GM12865 (cell line): ENCODE data around the gene KIAA0513.
"Not testable (repeated sequence)": the region's sequence is repeated elsewhere in the genome, so short reads cannot be mapped to it uniquely, and the experiment has no call there.

Experiments
- DNase-seq: peaks from one replicate; pipeline ENCODE4 v3.0.0; 2010; ENCODE audit warnings: low read depth
- H3K4me3 ChIP-seq: 2 replicates; pipeline ENCODE4 v1.5.1; 2011; ENCODE audit warnings: mild to moderate bottlenecking, low read depth, low read length, control low read depth
- CTCF ChIP-seq: IDR thresholded peaks from 2 replicates; pipeline ENCODE4 v1.5.1; 2011; ENCODE audit warnings: low read length, control low read depth, low read depth, inconsistent platforms; ENCODE audit not compliant: insufficient read depth; ENCODE audit errors: missing control alignments

The KIAA0513 gene

GRCh38 chr16:85029408-85029784 lies 1.8 kb downstream of the KIAA0513 start:
- H3K4me3 ChIP-seq: no peak overlapping the region

GRCh38 chr16:85029981-85030401 lies 2.4 kb downstream of the KIAA0513 start:
- TF ChIP-seq CTCF: no peak
- no peak overlapping the region for H3K4me3 ChIP-seq
- no peak for DNase-seq

More at GRCh38 chr16:85029408-85029784, 1.8 kb downstream of the KIAA0513 start:
- peak; percentile 66 for DNase-seq
- no peak for TF ChIP-seq CTCF

- no peak for TF ChIP-seq CTCF
- H3K4me3 ChIP-seq: no peak overlapping the region
- DNase-seq: no peak
Measured at GRCh38 chr16:85031451-85031850, 3.9 kb downstream of the KIAA0513 start.

GRCh38 chr16:85032187-85032586 lies 4.6 kb downstream of the KIAA0513 start:
- not testable (repeated sequence) for H3K4me3 ChIP-seq, DNase-seq

GRCh38 chr16:85033171-85033570 lies 5.6 kb downstream of the KIAA0513 start:
- DNase-seq: no peak
- no peak overlapping the region for H3K4me3 ChIP-seq
- no peak for TF ChIP-seq CTCF

GRCh38 chr16:85034591-85035433 lies 7.2 kb downstream of the KIAA0513 start:
- no peak for TF ChIP-seq CTCF
- no peak for DNase-seq
- H3K4me3 ChIP-seq: no peak overlapping the region

- DNase-seq: no peak
- no peak overlapping the region for H3K4me3 ChIP-seq
- TF ChIP-seq CTCF: no peak
Measured at GRCh38 chr16:85036236-85037049, 8.8 kb downstream of the KIAA0513 start.
